Lower lobe of right lung (tissue), 2 donors: ENCODE data around the gene TNIP2. TPM values are rescaled to one million over a fixed set of nuclear protein-coding genes. Genes with fewer than 3 reads are reported as not detected.

Experiments
- ATAC-seq, 2 donors: fragments of 200-7000 bp; cut with Tn5 transposase; one replicate each; pipeline ENCODE4 v1.9.1; 2020 to 2022; ENCODE audit warnings: mild to moderate bottlenecking in 2 of 2, moderate library complexity in 2 of 2
- DNase-seq: peaks from one replicate; pipeline ENCODE4 v3.0.0-alpha.2; 2020
- H3K27ac ChIP-seq: fragments of 200-600 bp; one replicate; pipeline ENCODE4 v1.8.0; 2022
- H3K27me3 ChIP-seq: fragments of 200-600 bp; one replicate; pipeline ENCODE4 v1.8.0; 2022; ENCODE audit warnings: low read depth
- H3K36me3 ChIP-seq: fragments of 200-600 bp; one replicate; pipeline ENCODE4 v1.8.0; 2022; ENCODE audit warnings: mild to moderate bottlenecking
- H3K4me1 ChIP-seq: fragments of 200-600 bp; one replicate; pipeline ENCODE4 v1.8.0; 2022
- H3K4me3 ChIP-seq: fragments of 200-600 bp; one replicate; pipeline ENCODE4 v1.8.0; 2022; ENCODE audit warnings: mild to moderate bottlenecking
- H3K9me3 ChIP-seq: fragments of 200-600 bp; one replicate; pipeline ENCODE4 v1.8.0; 2022
- intact Hi-C: fragments of 100-400 bp; cut with DNase I; formaldehyde crosslinking; loops from one replicate; pipeline ENCODE4 v1.11.0; 2022
- total RNA-seq: library from RNA; stranded (reverse); fragmentation: NEBNext Ultra II Directional; extraction: Animal tissue kit (Norgen Biotek cat#: 25700); gene quantifications from one replicate; pipeline ENCODE4 v1.2.1, GENCODE V29; 2021
- TF ChIP-seq, protein P1 (sequence below): fragments of 200-600 bp; IDR thresholded peaks from one replicate; pipeline ENCODE4 v1.8.0; 2022; ENCODE audit warnings: antibody characterized with exemption, mild to moderate bottlenecking
- donor health status: DM: no; HTN: yes; CAD: no; lungs with severe emphysema.

Gene TNIP2
- total RNA-seq, 1 donor from 2014 or later: 36.7 TPM

DNA sequence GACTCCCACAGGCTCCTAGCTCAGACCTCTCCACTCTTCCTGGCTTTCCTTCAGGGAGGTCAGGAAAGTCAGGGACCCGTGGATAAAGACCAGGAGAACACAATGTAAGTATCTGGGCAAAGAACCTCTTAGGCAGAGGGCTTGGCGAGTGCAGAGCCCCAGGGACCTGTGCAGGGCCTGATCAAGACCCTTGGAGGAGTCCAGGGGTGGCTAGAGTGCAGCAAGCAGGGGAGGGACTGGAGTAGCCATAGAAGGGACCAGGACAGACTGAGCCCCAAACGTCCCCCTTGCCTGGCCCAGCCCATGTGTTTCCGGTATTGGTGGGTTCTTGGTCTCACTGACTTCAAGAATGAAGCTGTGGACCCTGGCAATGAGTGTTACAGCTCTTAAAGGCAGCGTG is 5.9 kb upstream of the TNIP2 start:
- H3K9me3 ChIP-seq: no peaks in the 10 kb centered on the region
- TF ChIP-seq, protein P1, sequence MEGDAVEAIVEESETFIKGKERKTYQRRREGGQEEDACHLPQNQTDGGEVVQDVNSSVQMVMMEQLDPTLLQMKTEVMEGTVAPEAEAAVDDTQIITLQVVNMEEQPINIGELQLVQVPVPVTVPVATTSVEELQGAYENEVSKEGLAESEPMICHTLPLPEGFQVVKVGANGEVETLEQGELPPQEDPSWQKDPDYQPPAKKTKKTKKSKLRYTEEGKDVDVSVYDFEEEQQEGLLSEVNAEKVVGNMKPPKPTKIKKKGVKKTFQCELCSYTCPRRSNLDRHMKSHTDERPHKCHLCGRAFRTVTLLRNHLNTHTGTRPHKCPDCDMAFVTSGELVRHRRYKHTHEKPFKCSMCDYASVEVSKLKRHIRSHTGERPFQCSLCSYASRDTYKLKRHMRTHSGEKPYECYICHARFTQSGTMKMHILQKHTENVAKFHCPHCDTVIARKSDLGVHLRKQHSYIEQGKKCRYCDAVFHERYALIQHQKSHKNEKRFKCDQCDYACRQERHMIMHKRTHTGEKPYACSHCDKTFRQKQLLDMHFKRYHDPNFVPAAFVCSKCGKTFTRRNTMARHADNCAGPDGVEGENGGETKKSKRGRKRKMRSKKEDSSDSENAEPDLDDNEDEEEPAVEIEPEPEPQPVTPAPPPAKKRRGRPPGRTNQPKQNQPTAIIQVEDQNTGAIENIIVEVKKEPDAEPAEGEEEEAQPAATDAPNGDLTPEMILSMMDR: no peak
- H3K4me3 ChIP-seq: no peak overlapping the region
- H3K36me3 ChIP-seq: no peaks in the 10 kb centered on the region
- no peaks in the 10 kb centered on the region for H3K27me3 ChIP-seq
- H3K4me1 ChIP-seq: peaks cover 16% of the 10 kb centered on the region
- no peak for DNase-seq
- intact Hi-C loops: no loop called here
- no peak overlapping the region for H3K27ac ChIP-seq
- no peak for ATAC-seq

DNA sequence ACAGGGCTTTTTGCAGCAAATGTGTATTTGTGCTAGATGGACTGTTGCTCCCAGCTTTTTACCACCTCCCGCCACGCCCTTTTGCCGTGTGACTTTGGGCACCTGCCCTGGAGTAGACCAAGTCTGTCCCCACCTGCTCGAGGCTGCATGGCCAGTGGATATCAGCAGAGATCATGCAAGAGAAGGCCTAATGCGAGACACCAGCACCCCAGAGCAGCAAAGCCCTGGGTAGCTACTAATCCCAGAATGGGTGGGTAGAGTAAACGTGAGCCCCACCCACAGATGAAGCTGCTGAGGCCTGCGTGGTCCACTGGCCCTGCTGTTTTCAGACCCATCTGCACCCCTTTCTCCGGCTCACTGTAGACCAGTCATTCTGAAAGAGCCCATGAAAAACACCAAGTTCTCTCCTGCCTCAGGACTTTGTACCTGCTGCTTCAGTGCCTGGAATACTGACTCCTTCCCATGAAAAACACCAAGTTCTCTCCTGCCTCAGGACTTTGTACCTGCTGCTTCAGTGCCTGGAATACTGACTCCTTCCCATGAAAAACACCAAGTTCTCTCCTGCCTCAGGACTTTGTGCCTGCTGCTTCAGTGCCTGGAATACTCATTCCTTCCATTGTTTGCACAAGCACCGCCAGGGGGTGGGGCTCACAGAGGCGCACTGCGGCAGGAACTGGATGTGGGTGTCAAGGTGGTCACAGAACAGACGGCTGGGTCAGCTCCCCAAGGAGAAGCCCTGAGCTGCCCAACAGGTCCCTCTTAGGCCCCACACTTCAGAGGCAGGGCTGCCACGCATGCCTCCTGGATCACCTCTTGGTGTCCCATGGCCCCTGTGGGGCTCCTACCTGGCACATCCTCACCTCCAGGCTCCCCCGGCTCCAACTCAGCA is 5.1 kb upstream of the TNIP2 start:
- no peaks in the 10 kb centered on the region for H3K36me3 ChIP-seq
- DNase-seq (peak; percentile 61), ATAC-seq (peak; percentile 18 to 22)
- no peak overlapping the region for H3K4me3 ChIP-seq
- no peak overlapping the region for H3K27ac ChIP-seq
- no peaks in the 10 kb centered on the region for H3K27me3 ChIP-seq
- TF ChIP-seq, protein P1: peak; percentile 14
- H3K4me1 ChIP-seq: peaks cover 22% of the 10 kb centered on the region
- no peaks in the 10 kb centered on the region for H3K9me3 ChIP-seq
- intact Hi-C loops: no loop called here

DNA sequence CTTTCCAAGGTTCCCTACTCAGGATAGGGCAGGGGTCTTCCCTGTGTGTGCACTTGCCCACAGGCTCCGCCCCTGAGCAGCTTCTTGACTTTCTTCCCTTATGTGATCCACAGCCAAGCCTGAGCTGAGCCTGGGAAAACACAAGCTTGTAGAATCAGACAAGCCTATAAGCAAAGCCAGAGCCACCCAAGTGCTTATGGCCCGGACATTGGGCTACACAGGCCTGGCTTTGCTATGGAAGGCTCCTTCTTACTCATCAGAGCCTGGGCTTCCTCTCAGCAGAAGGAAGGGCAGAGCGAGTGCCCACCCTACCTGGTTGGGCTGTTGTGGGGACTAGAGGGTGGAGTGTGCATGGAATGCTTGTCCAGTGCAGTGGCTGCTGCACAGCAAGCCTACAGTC is 1.3 kb upstream of the TNIP2 start:
- H3K27me3 ChIP-seq: no peaks in the 10 kb centered on the region
- TF ChIP-seq, protein P1: no peak
- no peaks in the 10 kb centered on the region for H3K9me3 ChIP-seq
- intact Hi-C loops: no loop called here
- no peak overlapping the region for H3K4me3 ChIP-seq
- peaks cover 37% of the 10 kb centered on the region for H3K4me1 ChIP-seq
- H3K27ac ChIP-seq: no peak overlapping the region
- peaks cover 4% of the 10 kb centered on the region for H3K36me3 ChIP-seq
- DNase-seq (peak; percentile 44), ATAC-seq (no peak)

DNA sequence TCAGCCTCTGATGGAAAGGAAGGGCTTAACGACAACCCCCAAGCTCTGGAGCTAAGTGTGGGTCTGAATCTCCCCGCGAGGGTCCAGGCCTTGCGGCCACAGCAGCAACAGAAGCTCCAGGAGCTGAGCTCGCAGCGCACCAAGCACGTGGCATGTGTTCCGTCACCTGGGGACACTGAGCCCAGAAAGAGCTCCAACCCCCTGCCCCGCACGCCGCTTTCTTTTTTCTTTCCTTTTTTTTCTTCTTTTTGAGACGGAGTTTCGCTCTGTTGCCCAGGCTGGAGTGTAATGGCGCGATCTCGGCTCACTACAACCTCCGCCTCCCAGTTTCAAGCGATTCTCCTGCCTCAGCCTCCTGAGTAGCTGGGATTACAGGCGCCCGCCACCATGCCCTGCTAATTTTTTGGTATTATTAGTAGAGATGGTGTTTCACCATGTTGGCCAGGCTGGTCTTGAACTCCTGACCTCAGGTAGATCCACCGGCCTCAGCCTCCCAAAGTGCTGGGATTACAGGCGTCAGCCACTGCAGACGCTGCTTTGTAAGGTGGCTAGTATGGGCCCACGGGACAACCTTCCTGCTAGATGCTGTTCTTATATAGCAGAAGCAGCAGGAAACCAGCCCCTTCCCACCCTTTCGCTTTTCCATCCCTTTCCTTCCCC is 685 bp upstream of the TNIP2 start:
- no peaks in the 10 kb centered on the region for H3K9me3 ChIP-seq
- H3K36me3 ChIP-seq: peaks cover 10% of the 10 kb centered on the region
- ATAC-seq (no peak), DNase-seq (peak; percentile 44)
- peaks cover 37% of the 10 kb centered on the region for H3K4me1 ChIP-seq
- peak overlapping the region; percentile 72 for H3K4me3 ChIP-seq
- H3K27ac ChIP-seq: peak overlapping the region; percentile 65
- intact Hi-C loops: no loop called here
- TF ChIP-seq, protein P1: no peak
- H3K27me3 ChIP-seq: no peaks in the 10 kb centered on the region

DNA sequence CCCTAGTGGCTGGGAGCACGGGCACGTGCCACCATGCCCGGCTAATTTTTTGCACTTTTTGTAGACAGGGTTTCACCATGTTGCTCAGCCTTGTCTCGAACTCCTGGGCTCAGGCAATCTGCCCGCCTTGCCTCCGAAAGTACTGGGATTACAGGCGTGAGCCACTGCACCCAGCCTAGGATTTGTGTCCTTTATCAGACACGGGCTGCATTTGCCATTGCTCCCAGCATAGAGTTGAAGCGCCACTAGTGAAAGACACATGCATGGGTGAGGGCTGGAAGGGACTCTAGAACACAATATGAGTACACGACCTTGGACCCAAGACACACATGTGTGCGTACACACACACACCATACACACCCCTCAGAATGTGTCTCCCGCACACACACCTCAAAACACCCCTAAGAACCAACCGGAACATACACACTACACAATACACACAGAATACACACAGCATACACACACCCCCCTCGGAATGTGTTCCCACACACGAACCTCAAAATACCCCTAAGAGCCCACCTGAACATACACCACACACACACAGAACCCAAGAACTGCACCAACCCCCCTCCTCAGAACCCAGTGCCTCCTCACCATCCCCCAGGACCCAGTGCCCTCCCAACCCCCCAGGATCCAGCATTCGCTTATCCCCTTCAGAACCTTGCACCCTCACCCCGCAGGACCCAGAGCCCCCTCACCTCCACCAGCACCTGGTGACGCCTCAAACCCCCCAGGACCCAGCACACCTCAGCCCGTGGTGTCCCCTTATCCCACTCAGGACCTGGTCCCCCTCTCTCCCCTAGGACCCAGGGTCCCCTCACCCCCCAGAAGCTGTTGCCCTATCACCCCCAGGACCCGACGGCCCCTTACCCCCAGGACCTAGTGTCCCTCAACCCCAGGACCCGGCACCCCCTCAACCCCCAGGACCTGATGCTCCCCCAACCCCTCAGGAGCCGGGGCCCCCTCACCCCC is 1.0 kb downstream of the TNIP2 start:
- peak overlapping the region; percentile 86 for H3K27ac ChIP-seq
- DNase-seq (no peak), ATAC-seq (no peak)
- intact Hi-C loops: no loop called here
- H3K9me3 ChIP-seq: no peaks in the 10 kb centered on the region
- TF ChIP-seq, protein P1: no peak
- peak overlapping the region; percentile 72 for H3K4me3 ChIP-seq
- no peaks in the 10 kb centered on the region for H3K27me3 ChIP-seq
- peaks cover 11% of the 10 kb centered on the region for H3K36me3 ChIP-seq
- H3K4me1 ChIP-seq: peaks cover 35% of the 10 kb centered on the region
